ENCODE data around the gene PHLDB3. TPM values are rescaled to one million over a fixed set of nuclear protein-coding genes. Genes with fewer than 3 reads are reported as not detected.

Gene PHLDB3
- polyA plus RNA-seq, 1 donor from 2014 or later, result 5.6 TPM

GRCh38 chr19:43545276-43545675 lies 40.7 kb upstream of the PHLDB3 start:
- Histone ChIP-seq H3K27me3 (ENCODE audit: insufficient read depth, low read depth, low read length) (no peaks in the 10 kb centered on the region), H2AFZ (ENCODE audit: low read depth, low read length) (no peak overlapping the region), H3K9ac (ENCODE audit: low read length) (no peak overlapping the region), H3K9me2 (ENCODE audit: insufficient read depth, low read length) (no peaks in the 10 kb centered on the region), H3K36me3 (ENCODE audit: insufficient read depth, low read length) (no peaks in the 10 kb centered on the region), H3K27ac (ENCODE audit: low read length) (no peak overlapping the region), H3K4me2 (ENCODE audit: low read length) (no peak overlapping the region), H3K79me2 (replicated peaks; ENCODE audit: insufficient read depth, low read length) (no peaks in the 10 kb centered on the region), H3F3A (ENCODE audit: insufficient read depth, low read length, poor library complexity, severe bottlenecking) (no peaks in the 10 kb centered on the region), H3K9me3 (ENCODE audit: low read length) (no peaks in the 10 kb centered on the region), H4K20me1 (ENCODE audit: insufficient read depth) (no peaks in the 10 kb centered on the region), H3K4me3 (ENCODE audit: low read length) (no peak overlapping the region)
- TF ChIP-seq CTCF (IDR thresholded peaks at IDR 0.05; ENCODE audit: poor library complexity, severe bottlenecking) (no peak), RAD21 (conservative IDR thresholded peaks at IDR 0.05) (no peak), REST (IDR thresholded peaks at IDR 0.05; ENCODE audit: borderline replicate concordance) (no peak), MXI1 (conservative IDR thresholded peaks at IDR 0.05; ENCODE audit: poor library complexity, severe bottlenecking) (no peak), POLR2AphosphoS5 (IDR thresholded peaks at IDR 0.05) (no peak), SMC3 (conservative IDR thresholded peaks at IDR 0.05; ENCODE audit: poor library complexity) (no peak), TAF1 (IDR thresholded peaks at IDR 0.05; ENCODE audit: low read depth) (no peak), EZH2 (IDR thresholded peaks at IDR 0.05; ENCODE audit: borderline replicate concordance, insufficient read depth, low read length, poor library complexity, severe bottlenecking) (no peak), EP300 (conservative IDR thresholded peaks at IDR 0.05; ENCODE audit: poor library complexity, severe bottlenecking) (no peak)

GRCh38 chr19:43544077-43544476 lies 39.5 kb upstream of the PHLDB3 start:
- no peak for TF ChIP-seq MXI1 (conservative IDR thresholded peaks at IDR 0.05; ENCODE audit: poor library complexity, severe bottlenecking)
- no peak for TF ChIP-seq EZH2 (IDR thresholded peaks at IDR 0.05; ENCODE audit: borderline replicate concordance, insufficient read depth, low read length, poor library complexity, severe bottlenecking)
- TF ChIP-seq POLR2AphosphoS5 (IDR thresholded peaks at IDR 0.05), result no peak
- TF ChIP-seq RAD21 (conservative IDR thresholded peaks at IDR 0.05), result no peak
- no peak for TF ChIP-seq TAF1 (IDR thresholded peaks at IDR 0.05; ENCODE audit: low read depth)
- no peak for TF ChIP-seq REST (IDR thresholded peaks at IDR 0.05; ENCODE audit: borderline replicate concordance)
- TF ChIP-seq EP300 (conservative IDR thresholded peaks at IDR 0.05; ENCODE audit: poor library complexity, severe bottlenecking), result no peak
- no peak for TF ChIP-seq CTCF (IDR thresholded peaks at IDR 0.05; ENCODE audit: poor library complexity, severe bottlenecking)
- TF ChIP-seq SMC3 (conservative IDR thresholded peaks at IDR 0.05; ENCODE audit: poor library complexity), result no peak
- Histone ChIP-seq H3K27me3 (ENCODE audit: insufficient read depth, low read depth, low read length) (no peaks in the 10 kb centered on the region), H3K27ac (ENCODE audit: low read length) (no peak overlapping the region), H4K20me1 (ENCODE audit: insufficient read depth) (no peaks in the 10 kb centered on the region), H3K9ac (ENCODE audit: low read length) (no peak overlapping the region), H3K9me2 (ENCODE audit: insufficient read depth, low read length) (no peaks in the 10 kb centered on the region), H3K79me2 (replicated peaks; ENCODE audit: insufficient read depth, low read length) (no peaks in the 10 kb centered on the region), H3K36me3 (ENCODE audit: insufficient read depth, low read length) (peaks cover 3% of the 10 kb centered on the region), H2AFZ (ENCODE audit: low read depth, low read length) (no peak overlapping the region), H3F3A (ENCODE audit: insufficient read depth, low read length, poor library complexity, severe bottlenecking) (no peaks in the 10 kb centered on the region), H3K4me2 (ENCODE audit: low read length) (no peak overlapping the region), H3K9me3 (ENCODE audit: low read length) (peaks cover 2% of the 10 kb centered on the region), H3K4me3 (ENCODE audit: low read length) (no peak overlapping the region)

Data from neural cell (in vitro differentiated cells).